K562 (cell line): ENCODE measurements around the gene TRMT2A. TPM values are rescaled to one million over a fixed set of nuclear protein-coding genes. Genes with fewer than 3 reads are reported as not detected.
A peak's percentile ranks its signal among the peaks of the same experiment; 100 is the strongest.

Experiments used
- PML ChIP-seq: IDR thresholded peaks from 2 replicates; pipeline ENCODE4 v1.6.1; 2012; ENCODE audit warnings: low read length, inconsistent platforms
- ZNF282 ChIP-seq: sonication (generic); formaldehyde crosslinking; IDR thresholded peaks from 2 replicates; pipeline ENCODE4 v1.8.1; 2023; ENCODE audit warnings: missing genetic modification reagents
- ZNF408 ChIP-seq: fragments of 250-450 bp; sonication (Bioruptor Pico); IDR thresholded peaks from 2 replicates; pipeline ENCODE4 v1.4.0; 2020; ENCODE audit warnings: low read depth, mild to moderate bottlenecking, moderate library complexity
- ZSCAN29 ChIP-seq: fragments of 450-650 bp; IDR thresholded peaks from 2 replicates; pipeline ENCODE4 v1.6.1; 2017
- polyA plus RNA-seq, 8 experiments: library from polyadenylated mRNA; depleted of rRNA in 4 of 8; stranded (reverse) in 5 of 8; unstranded in 3 of 8; fragments of >200 nt; fragmentation: Nextera tagmentation in 2 of 8; fragmentation: Illumina TruSeq in 1 of 8; extraction: Ambion mirVana in 2 of 8; extraction: Trizol in 1 of 8; gene quantifications; 2 replicates each; pipeline versions ENCODE4 v1.2.1 to v1.2.3, GENCODE V29; 2011 to 2014; ENCODE audit warnings: inconsistent platforms in 1 of 8, missing spikeins in 1 of 8
- total RNA-seq, 7 experiments: library from RNA; depleted of rRNA in 6 of 7; stranded (reverse); fragments of >200 nt in 6 of 7; fragmentation: Illumina TruSeq in 2 of 7; extraction: Trizol in 2 of 7; gene quantifications; 2 replicates each; pipeline versions ENCODE4 v1.2.1 to v1.2.3, GENCODE V29; 2011 to 2021; ENCODE audit warnings: low replicate concordance in 1 of 7
- TF ChIP-seq, protein P1 (sequence below): fragments of 200-400 bp; formaldehyde crosslinking; IDR thresholded peaks from 2 replicates; pipeline ENCODE4 v1.6.1; 2017; ENCODE audit warnings: mild to moderate bottlenecking, low read depth, low read length, moderate library complexity
- TF ChIP-seq, protein P2 (sequence below): fragments of 250-450 bp; sonication (Bioruptor Pico); IDR thresholded peaks from 2 replicates; pipeline ENCODE4 v1.5.0; 2020; ENCODE audit warnings: mild to moderate bottlenecking
- TF ChIP-seq, protein P3 (sequence below): sonication (generic); formaldehyde crosslinking; IDR thresholded peaks from 2 replicates; pipeline ENCODE4 v1.8.0; 2023; ENCODE audit warnings: mild to moderate bottlenecking, missing genetic modification reagents
- TF ChIP-seq, protein P4 (sequence below): sonication (generic); formaldehyde crosslinking; IDR thresholded peaks from 2 replicates; pipeline ENCODE4 v1.8.0; 2023; ENCODE audit warnings: missing genetic modification reagents, mild to moderate bottlenecking, borderline replicate concordance

Gene TRMT2A
- total and polyA plus RNA-seq, 9 of the 15 experiments (the other 6 are each of a cell fraction or from before 2014, with no cell fraction given), result 1.6 to 265 (median 140) TPM

DNA sequence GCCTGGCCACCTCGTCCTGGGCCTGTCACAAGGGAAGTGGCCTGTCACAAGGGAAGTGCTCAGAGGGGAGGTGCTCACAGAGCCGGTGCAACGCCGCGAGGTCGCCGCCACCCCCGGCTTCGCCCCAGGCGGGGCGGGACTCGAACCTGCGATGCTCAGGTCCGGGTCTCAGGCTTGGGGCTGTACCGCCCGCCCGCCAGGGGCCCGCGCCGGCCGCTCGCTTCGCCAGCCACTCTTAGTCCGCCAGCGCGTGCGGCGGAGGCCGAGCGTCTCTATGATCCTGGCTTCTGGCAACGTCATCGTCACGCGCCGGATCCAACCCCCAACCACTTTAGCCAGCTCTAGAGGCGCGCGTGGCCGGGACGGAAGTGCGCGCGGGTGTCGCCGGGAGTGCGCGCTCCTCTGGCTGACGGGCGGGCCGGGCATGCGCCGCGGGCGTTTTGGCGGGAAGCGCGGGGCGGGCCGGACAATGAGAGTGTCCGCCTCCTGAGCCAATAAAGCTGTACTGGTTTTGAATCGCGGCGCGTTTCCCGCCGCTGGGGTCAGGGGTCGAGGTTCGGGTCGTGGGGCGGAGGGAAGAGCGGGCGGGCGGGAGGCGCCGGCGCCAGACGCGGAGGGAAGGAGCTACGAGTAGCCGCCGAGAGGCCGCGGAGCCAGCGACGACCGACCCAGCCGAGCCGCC lies at the start of gene TRMT2A (continued):
- TF ChIP-seq, protein P1, sequence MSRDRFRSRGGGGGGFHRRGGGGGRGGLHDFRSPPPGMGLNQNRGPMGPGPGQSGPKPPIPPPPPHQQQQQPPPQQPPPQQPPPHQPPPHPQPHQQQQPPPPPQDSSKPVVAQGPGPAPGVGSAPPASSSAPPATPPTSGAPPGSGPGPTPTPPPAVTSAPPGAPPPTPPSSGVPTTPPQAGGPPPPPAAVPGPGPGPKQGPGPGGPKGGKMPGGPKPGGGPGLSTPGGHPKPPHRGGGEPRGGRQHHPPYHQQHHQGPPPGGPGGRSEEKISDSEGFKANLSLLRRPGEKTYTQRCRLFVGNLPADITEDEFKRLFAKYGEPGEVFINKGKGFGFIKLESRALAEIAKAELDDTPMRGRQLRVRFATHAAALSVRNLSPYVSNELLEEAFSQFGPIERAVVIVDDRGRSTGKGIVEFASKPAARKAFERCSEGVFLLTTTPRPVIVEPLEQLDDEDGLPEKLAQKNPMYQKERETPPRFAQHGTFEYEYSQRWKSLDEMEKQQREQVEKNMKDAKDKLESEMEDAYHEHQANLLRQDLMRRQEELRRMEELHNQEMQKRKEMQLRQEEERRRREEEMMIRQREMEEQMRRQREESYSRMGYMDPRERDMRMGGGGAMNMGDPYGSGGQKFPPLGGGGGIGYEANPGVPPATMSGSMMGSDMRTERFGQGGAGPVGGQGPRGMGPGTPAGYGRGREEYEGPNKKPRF, result no peak
- TF ChIP-seq, protein P2, sequence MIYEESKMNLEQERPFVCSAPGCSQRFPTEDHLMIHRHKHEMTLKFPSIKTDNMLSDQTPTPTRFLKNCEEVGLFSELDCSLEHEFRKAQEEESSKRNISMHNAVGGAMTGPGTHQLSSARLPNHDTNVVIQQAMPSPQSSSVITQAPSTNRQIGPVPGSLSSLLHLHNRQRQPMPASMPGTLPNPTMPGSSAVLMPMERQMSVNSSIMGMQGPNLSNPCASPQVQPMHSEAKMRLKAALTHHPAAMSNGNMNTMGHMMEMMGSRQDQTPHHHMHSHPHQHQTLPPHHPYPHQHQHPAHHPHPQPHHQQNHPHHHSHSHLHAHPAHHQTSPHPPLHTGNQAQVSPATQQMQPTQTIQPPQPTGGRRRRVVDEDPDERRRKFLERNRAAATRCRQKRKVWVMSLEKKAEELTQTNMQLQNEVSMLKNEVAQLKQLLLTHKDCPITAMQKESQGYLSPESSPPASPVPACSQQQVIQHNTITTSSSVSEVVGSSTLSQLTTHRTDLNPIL, result no peak
- peak; percentile 87; the same call in 1 of the 2 replicates for TF ChIP-seq ZSCAN29
- no peak for TF ChIP-seq ZNF282 (CRISPR knock-in tag)
- TF ChIP-seq, protein P3, sequence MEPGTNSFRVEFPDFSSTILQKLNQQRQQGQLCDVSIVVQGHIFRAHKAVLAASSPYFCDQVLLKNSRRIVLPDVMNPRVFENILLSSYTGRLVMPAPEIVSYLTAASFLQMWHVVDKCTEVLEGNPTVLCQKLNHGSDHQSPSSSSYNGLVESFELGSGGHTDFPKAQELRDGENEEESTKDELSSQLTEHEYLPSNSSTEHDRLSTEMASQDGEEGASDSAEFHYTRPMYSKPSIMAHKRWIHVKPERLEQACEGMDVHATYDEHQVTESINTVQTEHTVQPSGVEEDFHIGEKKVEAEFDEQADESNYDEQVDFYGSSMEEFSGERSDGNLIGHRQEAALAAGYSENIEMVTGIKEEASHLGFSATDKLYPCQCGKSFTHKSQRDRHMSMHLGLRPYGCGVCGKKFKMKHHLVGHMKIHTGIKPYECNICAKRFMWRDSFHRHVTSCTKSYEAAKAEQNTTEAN (CRISPR knock-in tag), result no peak
- TF ChIP-seq ZNF408 (CRISPR knock-in tag), result no peak
- TF ChIP-seq PML, result peak; percentile 89
- TF ChIP-seq, protein P4, sequence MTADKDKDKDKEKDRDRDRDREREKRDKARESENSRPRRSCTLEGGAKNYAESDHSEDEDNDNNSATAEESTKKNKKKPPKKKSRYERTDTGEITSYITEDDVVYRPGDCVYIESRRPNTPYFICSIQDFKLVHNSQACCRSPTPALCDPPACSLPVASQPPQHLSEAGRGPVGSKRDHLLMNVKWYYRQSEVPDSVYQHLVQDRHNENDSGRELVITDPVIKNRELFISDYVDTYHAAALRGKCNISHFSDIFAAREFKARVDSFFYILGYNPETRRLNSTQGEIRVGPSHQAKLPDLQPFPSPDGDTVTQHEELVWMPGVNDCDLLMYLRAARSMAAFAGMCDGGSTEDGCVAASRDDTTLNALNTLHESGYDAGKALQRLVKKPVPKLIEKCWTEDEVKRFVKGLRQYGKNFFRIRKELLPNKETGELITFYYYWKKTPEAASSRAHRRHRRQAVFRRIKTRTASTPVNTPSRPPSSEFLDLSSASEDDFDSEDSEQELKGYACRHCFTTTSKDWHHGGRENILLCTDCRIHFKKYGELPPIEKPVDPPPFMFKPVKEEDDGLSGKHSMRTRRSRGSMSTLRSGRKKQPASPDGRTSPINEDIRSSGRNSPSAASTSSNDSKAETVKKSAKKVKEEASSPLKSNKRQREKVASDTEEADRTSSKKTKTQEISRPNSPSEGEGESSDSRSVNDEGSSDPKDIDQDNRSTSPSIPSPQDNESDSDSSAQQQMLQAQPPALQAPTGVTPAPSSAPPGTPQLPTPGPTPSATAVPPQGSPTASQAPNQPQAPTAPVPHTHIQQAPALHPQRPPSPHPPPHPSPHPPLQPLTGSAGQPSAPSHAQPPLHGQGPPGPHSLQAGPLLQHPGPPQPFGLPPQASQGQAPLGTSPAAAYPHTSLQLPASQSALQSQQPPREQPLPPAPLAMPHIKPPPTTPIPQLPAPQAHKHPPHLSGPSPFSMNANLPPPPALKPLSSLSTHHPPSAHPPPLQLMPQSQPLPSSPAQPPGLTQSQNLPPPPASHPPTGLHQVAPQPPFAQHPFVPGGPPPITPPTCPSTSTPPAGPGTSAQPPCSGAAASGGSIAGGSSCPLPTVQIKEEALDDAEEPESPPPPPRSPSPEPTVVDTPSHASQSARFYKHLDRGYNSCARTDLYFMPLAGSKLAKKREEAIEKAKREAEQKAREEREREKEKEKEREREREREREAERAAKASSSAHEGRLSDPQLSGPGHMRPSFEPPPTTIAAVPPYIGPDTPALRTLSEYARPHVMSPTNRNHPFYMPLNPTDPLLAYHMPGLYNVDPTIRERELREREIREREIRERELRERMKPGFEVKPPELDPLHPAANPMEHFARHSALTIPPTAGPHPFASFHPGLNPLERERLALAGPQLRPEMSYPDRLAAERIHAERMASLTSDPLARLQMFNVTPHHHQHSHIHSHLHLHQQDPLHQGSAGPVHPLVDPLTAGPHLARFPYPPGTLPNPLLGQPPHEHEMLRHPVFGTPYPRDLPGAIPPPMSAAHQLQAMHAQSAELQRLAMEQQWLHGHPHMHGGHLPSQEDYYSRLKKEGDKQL, result no peak
